Skeletal muscle satellite cell (primary cell): ENCODE measurements around the gene FBXO47. TPM values are rescaled to one million over a fixed set of nuclear protein-coding genes. Genes with fewer than 3 reads are reported as not detected.

ENCODE experiments used
- small RNA-seq: library from RNA; depleted of rRNA; stranded (forward); fragments of <200 nt; gene quantifications from one replicate; pipeline ENCODE3, GENCODE V24; 2012

Gene FBXO47

Small RNA genes lying within 50 kb of the gene (small RNA-seq; reads per million reads assigned to genes)
- gene MIR6779 = not detected
